Measurements from ENCODE around the gene MMP2.

Gene MMP2

DNA sequence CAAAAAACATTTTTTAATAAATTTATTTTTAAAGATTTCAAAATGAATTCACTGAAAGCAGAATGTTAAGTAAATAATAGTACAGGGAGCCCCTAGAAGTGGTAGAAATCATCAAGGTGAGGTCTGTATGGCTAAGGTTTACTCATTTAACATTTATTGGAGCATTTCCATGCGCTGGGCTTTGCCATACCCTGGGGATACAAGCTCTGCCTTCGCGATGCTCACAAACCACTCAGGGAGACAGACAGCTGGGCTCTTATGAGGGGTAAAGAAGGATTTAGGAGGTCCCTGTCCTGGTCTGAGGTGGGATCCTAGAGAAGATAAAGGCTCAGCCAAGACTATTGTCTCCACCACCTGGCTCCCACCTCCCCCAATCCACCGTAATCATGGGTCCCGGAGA, 18.6 kb downstream of the MMP2 start:
- Histone ChIP-seq H3K27ac (ENCODE audit: low read length) (no peak overlapping the region), H3K36me3 (ENCODE audit: control insufficient read depth, low read depth, low read length) (peaks cover 5% of the 10 kb centered on the region), H3K9me3 (ENCODE audit: control insufficient read depth, low read depth, low read length) (no peaks in the 10 kb centered on the region), H3K4me1 (ENCODE audit: control insufficient read depth, low read depth, low read length) (no peaks in the 10 kb centered on the region), H3K4me3 (ENCODE audit: low read length) (no peak overlapping the region), H3K9ac (ENCODE audit: low read length) (no peak overlapping the region), H3K27me3 (ENCODE audit: control insufficient read depth, insufficient read depth, low read length) (no peaks in the 10 kb centered on the region)

DNA sequence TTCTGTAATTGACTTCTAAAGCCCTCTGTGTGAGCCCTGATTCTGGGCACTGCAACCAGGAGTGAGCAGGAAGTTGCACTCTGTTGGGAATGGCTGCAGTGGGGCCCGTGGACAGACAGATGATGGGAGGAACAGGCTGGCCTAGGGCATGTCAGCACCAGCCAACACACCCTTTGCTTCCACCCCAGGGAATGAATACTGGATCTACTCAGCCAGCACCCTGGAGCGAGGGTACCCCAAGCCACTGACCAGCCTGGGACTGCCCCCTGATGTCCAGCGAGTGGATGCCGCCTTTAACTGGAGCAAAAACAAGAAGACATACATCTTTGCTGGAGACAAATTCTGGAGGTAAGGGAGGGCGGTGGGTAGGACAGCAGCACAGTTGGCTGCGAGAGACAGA, 19.1 kb downstream of the MMP2 start:
- Histone ChIP-seq H3K9ac (ENCODE audit: low read length) (no peak overlapping the region), H3K36me3 (ENCODE audit: control insufficient read depth, low read depth, low read length) (peaks cover 5% of the 10 kb centered on the region), H3K27ac (ENCODE audit: low read length) (no peak overlapping the region), H3K4me1 (ENCODE audit: control insufficient read depth, low read depth, low read length) (no peaks in the 10 kb centered on the region), H3K4me3 (ENCODE audit: low read length) (no peak overlapping the region), H3K9me3 (ENCODE audit: control insufficient read depth, low read depth, low read length) (no peaks in the 10 kb centered on the region), H3K27me3 (ENCODE audit: control insufficient read depth, insufficient read depth, low read length) (no peaks in the 10 kb centered on the region)

DNA sequence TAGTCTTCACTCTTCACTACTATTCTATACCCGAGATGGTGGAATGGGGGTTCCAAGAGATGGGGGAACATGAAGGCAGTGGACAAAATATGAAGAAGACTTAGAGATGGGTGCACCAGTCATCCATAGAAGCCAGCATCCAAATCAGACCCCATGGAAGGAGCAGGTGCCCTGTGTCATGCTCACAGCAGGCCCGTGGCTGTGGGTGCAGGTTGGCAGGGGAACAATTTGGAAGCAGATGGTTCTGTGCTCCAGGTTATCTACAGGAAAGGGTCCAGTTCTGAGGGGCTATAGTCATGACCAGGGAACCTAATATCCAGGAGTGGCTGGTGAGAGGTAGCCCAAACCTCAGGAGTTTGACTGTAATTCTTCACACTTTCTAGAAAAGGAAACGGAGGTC, 20.3 kb downstream of the MMP2 start:
- H3K9me3 ChIP-seq (ENCODE audit: control insufficient read depth, low read depth, low read length) = no peaks in the 10 kb centered on the region
- H3K27ac ChIP-seq (ENCODE audit: low read length) = no peak overlapping the region
- H3K4me3 ChIP-seq (ENCODE audit: low read length) = no peak overlapping the region
- peaks cover 4% of the 10 kb centered on the region for H3K36me3 ChIP-seq (ENCODE audit: control insufficient read depth, low read depth, low read length)
- H3K4me1 ChIP-seq (ENCODE audit: control insufficient read depth, low read depth, low read length) = no peaks in the 10 kb centered on the region
- no peak overlapping the region for H3K9ac ChIP-seq (ENCODE audit: low read length)
- H3K27me3 ChIP-seq (ENCODE audit: control insufficient read depth, insufficient read depth, low read length) = no peaks in the 10 kb centered on the region

DNA sequence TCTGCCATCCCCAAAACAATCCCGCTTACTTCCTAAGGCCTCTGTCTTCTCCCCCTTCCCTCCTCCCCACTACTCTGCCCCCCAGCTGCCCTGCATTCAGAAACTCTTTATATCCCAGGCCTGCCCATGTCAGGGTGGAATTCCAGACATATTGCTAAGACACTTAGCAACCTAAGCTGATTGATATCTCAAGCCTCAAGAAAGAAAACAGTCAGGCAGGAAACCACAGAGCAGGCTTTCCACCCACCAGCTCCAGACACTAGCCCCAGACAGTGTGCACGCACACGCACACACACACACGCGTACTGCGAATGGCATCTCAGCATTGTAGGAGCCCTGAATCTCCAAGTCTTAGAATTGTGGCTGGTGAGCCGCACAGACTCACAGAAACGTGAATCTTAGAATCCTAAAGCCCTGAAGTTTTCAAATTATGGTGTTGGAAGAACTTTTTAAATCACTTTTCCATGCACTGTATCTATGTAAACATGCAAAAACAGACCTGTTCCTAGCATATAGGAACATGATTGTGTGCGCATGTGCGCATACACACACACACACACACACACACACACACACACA, 21.0 kb downstream of the MMP2 start:
- H3K36me3 ChIP-seq (ENCODE audit: control insufficient read depth, low read depth, low read length) = peaks cover 4% of the 10 kb centered on the region
- H3K9me3 ChIP-seq (ENCODE audit: control insufficient read depth, low read depth, low read length) = no peaks in the 10 kb centered on the region
- H3K27me3 ChIP-seq (ENCODE audit: control insufficient read depth, insufficient read depth, low read length) = no peaks in the 10 kb centered on the region
- H3K4me3 ChIP-seq (ENCODE audit: low read length) = no peak overlapping the region
- H3K4me1 ChIP-seq (ENCODE audit: control insufficient read depth, low read depth, low read length) = no peaks in the 10 kb centered on the region
- no peak overlapping the region for H3K9ac ChIP-seq (ENCODE audit: low read length)
- H3K27ac ChIP-seq (ENCODE audit: low read length) = no peak overlapping the region

DNA sequence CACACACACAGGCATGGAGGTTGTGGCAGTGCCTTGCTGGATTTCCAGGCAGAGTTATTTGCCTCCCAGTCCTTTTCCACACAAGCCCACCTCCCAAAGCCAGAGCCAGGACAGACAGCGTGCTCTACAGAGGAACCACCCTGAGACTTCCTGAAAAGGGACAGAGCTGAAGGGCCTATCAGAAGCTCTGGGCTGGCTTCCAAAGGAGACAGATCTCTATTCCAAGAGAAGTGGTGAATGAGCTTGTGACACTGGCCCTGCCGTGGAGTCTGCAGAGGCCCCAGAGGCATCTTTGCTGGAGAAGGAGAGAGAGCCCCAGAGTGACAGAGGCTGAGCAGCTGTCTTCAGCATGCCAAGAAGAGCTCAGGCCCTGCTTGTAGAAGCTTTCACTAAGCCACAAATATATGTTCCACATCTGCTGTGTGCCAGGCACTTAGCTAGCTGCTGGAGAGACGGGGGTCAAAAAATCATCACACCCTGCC, 21.6 kb downstream of the MMP2 start:
- H3K9ac ChIP-seq (ENCODE audit: low read length) = no peak overlapping the region
- H3K4me3 ChIP-seq (ENCODE audit: low read length) = no peak overlapping the region
- no peaks in the 10 kb centered on the region for H3K9me3 ChIP-seq (ENCODE audit: control insufficient read depth, low read depth, low read length)
- H3K36me3 ChIP-seq (ENCODE audit: control insufficient read depth, low read depth, low read length) = peaks cover 4% of the 10 kb centered on the region
- no peaks in the 10 kb centered on the region for H3K4me1 ChIP-seq (ENCODE audit: control insufficient read depth, low read depth, low read length)
- H3K27me3 ChIP-seq (ENCODE audit: control insufficient read depth, insufficient read depth, low read length) = no peaks in the 10 kb centered on the region
- H3K27ac ChIP-seq (ENCODE audit: low read length) = no peak overlapping the region

DNA sequence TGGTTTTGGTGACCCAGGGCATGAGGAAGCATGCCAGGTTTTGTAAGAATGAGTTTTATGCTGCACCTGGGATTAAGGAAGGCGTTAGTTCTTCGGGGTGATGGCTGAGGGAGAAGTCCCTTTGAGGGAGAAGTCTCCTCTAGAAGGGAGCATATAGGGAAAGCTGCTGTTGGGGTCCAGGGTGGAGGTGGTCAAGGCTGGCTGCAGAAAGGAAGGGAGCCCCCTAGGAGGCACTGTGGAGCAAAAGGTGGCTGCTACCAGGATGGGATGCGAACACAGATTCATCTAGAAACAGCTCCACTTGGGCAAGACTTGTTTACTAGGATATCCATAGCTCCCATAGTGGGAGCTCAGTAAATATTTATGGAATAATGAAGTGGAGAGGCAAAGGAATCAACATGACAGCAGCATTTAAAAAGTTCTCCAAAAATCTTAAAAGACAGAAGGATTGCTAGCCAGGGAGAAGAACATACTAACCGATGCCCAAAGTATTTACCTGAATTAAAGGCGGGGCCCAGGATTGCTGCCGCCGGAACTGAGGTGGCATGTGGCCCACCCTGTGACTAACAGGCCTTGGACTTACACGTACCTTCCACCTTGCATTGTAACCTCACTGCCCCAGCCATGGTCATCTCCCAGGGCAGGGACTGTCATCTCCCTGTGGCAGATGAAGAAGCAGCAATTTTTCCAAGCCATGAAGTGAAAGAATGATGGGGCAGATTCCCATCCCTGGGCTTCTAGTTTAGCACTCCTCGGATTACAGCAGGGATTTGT, 22.7 kb downstream of the MMP2 start:
- no peaks in the 10 kb centered on the region for H3K4me1 ChIP-seq (ENCODE audit: control insufficient read depth, low read depth, low read length)
- H3K9ac ChIP-seq (ENCODE audit: low read length) = no peak overlapping the region
- no peak overlapping the region for H3K4me3 ChIP-seq (ENCODE audit: low read length)
- H3K27ac ChIP-seq (ENCODE audit: low read length) = no peak overlapping the region
- peaks cover 4% of the 10 kb centered on the region for H3K36me3 ChIP-seq (ENCODE audit: control insufficient read depth, low read depth, low read length)
- no peaks in the 10 kb centered on the region for H3K27me3 ChIP-seq (ENCODE audit: control insufficient read depth, insufficient read depth, low read length)
- H3K9me3 ChIP-seq (ENCODE audit: control insufficient read depth, low read depth, low read length) = no peaks in the 10 kb centered on the region

DNA sequence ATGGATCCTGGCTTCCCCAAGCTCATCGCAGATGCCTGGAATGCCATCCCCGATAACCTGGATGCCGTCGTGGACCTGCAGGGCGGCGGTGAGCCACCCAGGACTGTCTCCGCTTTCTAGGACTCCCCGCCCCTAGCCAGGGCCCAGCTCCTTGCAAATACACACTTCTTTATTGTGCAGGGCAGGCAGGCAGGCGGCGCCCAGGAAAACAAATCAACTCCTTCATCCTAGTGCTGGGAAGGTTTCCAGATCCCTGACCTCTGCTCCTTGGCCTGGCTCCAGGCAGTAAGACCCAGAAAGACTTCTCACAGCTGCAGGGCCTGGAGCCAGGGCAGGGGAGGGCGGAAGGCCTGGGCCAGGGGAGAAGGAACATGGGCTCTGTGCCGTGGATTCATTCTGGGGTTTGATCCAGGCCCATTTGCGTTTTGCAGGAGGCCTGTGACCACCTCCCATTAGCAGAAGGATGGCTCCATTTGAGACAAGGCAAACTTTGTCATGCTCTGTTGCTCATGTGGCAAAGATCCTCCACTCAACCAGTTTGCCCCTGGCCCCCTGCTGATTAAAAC, 23.9 kb downstream of the MMP2 start:
- H3K36me3 ChIP-seq (ENCODE audit: control insufficient read depth, low read depth, low read length) = peaks cover 4% of the 10 kb centered on the region
- no peaks in the 10 kb centered on the region for H3K4me1 ChIP-seq (ENCODE audit: control insufficient read depth, low read depth, low read length)
- H3K9me3 ChIP-seq (ENCODE audit: control insufficient read depth, low read depth, low read length) = no peaks in the 10 kb centered on the region
- H3K27me3 ChIP-seq (ENCODE audit: control insufficient read depth, insufficient read depth, low read length) = no peaks in the 10 kb centered on the region
- no peak overlapping the region for H3K4me3 ChIP-seq (ENCODE audit: low read length)
- H3K9ac ChIP-seq (ENCODE audit: low read length) = no peak overlapping the region
- no peak overlapping the region for H3K27ac ChIP-seq (ENCODE audit: low read length)

DNA sequence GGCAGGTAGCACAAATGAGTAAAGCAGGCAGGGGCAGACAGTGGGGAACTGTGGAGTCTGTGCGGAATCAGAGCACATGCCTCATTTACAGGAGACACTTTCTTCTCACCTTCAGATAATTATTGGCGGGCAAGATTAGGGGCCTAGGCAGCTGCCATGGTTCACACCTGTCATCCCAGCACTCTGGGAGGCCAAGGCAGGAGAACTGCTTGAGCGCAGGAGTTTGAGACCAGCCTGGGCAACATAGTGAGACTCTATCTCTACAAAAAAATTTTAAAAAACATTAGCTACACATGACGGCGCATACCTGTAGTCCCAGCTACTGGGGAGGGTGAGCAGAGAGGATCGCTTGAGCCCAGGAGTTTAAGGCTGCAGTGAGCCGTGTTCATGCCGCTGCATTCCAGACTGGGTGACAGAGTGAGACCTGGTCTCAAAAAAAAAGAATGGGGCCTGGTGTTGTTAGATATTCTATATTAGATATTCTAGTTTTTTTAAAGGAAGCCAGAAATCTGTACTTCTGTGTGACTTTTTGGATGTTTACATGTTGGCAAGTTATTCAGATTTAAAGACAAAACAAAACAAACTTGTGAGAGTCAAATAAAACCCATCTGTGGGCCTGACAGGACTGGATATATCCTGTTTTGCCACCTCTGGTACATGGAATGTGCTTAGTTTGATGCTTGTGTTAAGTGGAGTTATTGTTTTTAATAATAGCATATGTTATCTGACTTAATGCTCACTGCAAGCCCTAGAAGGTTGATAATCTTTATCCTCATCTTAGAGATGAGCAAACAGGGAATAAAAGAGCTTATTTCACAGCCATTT, 24.9 kb downstream of the MMP2 start:
- no peaks in the 10 kb centered on the region for H3K9me3 ChIP-seq (ENCODE audit: control insufficient read depth, low read depth, low read length)
- H3K27ac ChIP-seq (ENCODE audit: low read length) = no peak overlapping the region
- H3K9ac ChIP-seq (ENCODE audit: low read length) = no peak overlapping the region
- H3K27me3 ChIP-seq (ENCODE audit: control insufficient read depth, insufficient read depth, low read length) = no peaks in the 10 kb centered on the region
- peaks cover 4% of the 10 kb centered on the region for H3K36me3 ChIP-seq (ENCODE audit: control insufficient read depth, low read depth, low read length)
- no peak overlapping the region for H3K4me3 ChIP-seq (ENCODE audit: low read length)
- H3K4me1 ChIP-seq (ENCODE audit: control insufficient read depth, low read depth, low read length) = no peaks in the 10 kb centered on the region

DNA sequence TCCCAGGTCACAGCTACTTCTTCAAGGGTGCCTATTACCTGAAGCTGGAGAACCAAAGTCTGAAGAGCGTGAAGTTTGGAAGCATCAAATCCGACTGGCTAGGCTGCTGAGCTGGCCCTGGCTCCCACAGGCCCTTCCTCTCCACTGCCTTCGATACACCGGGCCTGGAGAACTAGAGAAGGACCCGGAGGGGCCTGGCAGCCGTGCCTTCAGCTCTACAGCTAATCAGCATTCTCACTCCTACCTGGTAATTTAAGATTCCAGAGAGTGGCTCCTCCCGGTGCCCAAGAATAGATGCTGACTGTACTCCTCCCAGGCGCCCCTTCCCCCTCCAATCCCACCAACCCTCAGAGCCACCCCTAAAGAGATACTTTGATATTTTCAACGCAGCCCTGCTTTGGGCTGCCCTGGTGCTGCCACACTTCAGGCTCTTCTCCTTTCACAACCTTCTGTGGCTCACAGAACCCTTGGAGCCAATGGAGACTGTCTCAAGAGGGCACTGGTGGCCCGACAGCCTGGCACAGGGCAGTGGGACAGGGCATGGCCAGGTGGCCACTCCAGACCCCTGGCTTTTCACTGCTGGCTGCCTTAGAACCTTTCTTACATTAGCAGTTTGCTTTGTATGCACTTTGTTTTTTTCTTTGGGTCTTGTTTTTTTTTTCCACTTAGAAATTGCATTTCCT, 26.5 kb downstream of the MMP2 start:
- Histone ChIP-seq H3K36me3 (ENCODE audit: control insufficient read depth, low read depth, low read length) (peaks cover 4% of the 10 kb centered on the region), H3K4me1 (ENCODE audit: control insufficient read depth, low read depth, low read length) (peaks cover 6% of the 10 kb centered on the region), H3K27ac (ENCODE audit: low read length) (no peak overlapping the region), H3K9ac (ENCODE audit: low read length) (no peak overlapping the region), H3K9me3 (ENCODE audit: control insufficient read depth, low read depth, low read length) (no peaks in the 10 kb centered on the region), H3K27me3 (ENCODE audit: control insufficient read depth, insufficient read depth, low read length) (peaks cover 10% of the 10 kb centered on the region), H3K4me3 (ENCODE audit: low read length) (no peak overlapping the region)

DNA sequence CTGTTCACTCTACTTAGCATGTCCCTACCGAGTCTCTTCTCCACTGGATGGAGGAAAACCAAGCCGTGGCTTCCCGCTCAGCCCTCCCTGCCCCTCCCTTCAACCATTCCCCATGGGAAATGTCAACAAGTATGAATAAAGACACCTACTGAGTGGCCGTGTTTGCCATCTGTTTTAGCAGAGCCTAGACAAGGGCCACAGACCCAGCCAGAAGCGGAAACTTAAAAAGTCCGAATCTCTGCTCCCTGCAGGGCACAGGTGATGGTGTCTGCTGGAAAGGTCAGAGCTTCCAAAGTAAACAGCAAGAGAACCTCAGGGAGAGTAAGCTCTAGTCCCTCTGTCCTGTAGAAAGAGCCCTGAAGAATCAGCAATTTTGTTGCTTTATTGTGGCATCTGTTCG, 27.1 kb downstream of the MMP2 start:
- Histone ChIP-seq H3K9ac (ENCODE audit: low read length) (no peak overlapping the region), H3K36me3 (ENCODE audit: control insufficient read depth, low read depth, low read length) (peaks cover 4% of the 10 kb centered on the region), H3K4me1 (ENCODE audit: control insufficient read depth, low read depth, low read length) (peaks cover 6% of the 10 kb centered on the region), H3K9me3 (ENCODE audit: control insufficient read depth, low read depth, low read length) (no peaks in the 10 kb centered on the region), H3K27ac (ENCODE audit: low read length) (no peak overlapping the region), H3K4me3 (ENCODE audit: low read length) (no peak overlapping the region), H3K27me3 (ENCODE audit: control insufficient read depth, insufficient read depth, low read length) (peaks cover 12% of the 10 kb centered on the region)

DNA sequence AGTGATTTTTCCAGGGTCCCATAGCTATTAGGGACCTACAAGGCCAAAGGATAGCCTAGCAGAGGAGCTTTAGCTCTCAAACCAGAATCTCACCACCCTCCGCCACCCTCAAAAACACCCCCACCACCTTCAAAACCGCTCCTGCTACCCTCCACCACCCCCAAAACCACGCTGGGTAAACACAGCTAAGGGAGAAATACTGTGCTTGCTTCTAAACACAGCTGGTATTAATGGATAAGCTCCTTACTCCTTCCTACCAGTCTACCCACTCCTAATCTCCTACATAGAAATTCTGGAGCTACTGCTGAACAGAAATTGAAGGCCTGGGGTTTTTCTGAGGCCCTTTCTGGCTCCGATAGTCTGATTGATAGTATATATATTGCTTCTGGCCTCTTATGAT, 27.7 kb downstream of the MMP2 start:
- H3K9ac ChIP-seq (ENCODE audit: low read length) = no peak overlapping the region
- no peak overlapping the region for H3K4me3 ChIP-seq (ENCODE audit: low read length)
- peaks cover 6% of the 10 kb centered on the region for H3K4me1 ChIP-seq (ENCODE audit: control insufficient read depth, low read depth, low read length)
- H3K27ac ChIP-seq (ENCODE audit: low read length) = no peak overlapping the region
- peaks cover 4% of the 10 kb centered on the region for H3K36me3 ChIP-seq (ENCODE audit: control insufficient read depth, low read depth, low read length)
- no peaks in the 10 kb centered on the region for H3K9me3 ChIP-seq (ENCODE audit: control insufficient read depth, low read depth, low read length)
- H3K27me3 ChIP-seq (ENCODE audit: control insufficient read depth, insufficient read depth, low read length) = peaks cover 12% of the 10 kb centered on the region

All from iPS-18a (cell line).